GM21367 (cell line): ENCODE data around the gene MORN3.
"Not testable (repeated sequence)": the region's sequence is repeated elsewhere in the genome, so short reads cannot be mapped to it uniquely, and the experiment has no call there.

ENCODE experiments used
- ATAC-seq: cut with Tn5 transposase; IDR thresholded peaks from one replicate; pipeline ENCODE4 v1.9.1; 2021; ENCODE audit not compliant: unreplicated experiment

MORN3 gene

DNA sequence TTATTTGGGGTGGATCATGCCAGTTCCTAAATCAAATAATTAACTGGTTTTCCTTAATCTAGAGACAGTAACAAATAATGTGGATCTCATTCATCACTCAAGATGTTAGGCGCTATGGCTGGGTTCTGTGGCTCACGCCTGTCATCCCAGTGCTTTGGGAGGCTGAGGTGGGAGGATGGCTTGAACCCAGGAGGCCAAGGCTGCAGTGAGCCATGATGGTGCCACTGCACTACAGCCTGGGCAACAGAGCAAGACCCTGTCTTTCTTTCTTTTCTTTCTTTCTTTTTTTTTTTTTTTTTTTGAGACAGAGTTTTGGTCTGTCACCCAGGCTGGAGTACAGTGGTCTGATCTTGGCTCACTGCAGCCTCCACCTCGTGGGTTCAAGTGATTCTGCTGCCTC, 23.3 kb upstream of the MORN3 start:
- not testable (repeated sequence) for ATAC-seq

DNA sequence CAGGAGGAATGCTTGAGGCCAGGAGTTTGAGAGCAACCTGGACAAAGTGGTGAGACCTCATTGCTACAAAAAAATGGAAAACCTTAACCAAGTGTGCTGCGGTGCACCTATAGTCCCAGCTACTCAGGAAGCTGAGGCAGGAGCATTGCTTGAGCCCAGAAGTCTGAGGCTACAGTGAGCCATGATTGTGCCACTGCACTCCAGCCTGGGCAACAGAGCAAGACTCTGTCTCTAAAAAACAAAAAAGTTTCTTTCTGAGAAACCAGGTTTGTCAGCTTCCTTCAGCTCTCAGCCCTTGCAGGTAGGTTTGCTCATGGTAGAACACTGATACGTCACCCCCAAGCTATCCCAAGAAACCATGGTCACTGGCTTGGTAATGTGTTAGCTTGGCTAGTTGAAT, 20.0 kb upstream of the MORN3 start:
- ATAC-seq: no peak

DNA sequence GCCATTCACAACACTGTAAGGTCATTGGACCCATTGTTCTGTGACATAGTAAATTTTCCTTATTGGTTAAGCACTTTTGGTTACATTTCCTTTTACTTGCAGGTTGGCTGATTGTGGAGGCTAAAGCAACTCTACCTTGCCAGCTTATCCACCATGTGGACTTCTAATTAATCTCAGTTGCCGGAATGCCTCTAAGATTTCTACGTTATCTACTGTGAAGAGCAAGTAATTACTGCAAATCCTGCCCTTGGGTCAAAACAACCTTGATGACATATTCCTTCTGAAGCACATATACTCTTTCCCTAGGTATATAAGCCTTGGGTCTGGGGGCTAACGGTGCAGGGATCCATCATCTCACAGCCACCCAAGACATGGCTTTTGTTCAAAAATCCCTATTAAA, 19.5 kb upstream of the MORN3 start:
- no peak for ATAC-seq

DNA sequence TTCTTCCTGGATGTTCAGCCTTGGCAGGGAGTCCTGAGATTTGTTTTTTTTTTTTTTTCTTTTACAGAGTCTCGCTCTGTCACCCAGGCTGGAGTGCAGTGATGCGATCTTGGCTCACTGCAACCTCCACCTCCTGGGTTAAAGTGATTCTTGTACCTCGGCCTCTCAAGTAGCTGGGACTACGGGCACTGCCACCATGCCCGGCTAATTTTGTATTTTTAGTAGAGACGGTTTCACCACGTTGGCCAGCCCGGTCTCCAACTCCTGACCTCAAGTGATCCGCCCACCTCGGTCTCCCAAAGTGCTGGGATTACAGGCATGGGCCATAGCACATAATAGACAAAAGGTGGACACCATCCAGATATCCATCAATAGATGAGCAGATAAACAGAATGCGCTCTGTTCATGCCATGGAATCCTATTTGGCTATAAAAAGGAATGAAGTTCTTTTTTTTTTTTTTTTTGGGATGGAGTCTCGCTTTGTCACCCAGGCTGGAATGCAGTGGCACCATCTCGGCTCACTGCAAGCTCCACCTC, 10.3 kb upstream of the MORN3 start:
- not testable (repeated sequence) for ATAC-seq

DNA sequence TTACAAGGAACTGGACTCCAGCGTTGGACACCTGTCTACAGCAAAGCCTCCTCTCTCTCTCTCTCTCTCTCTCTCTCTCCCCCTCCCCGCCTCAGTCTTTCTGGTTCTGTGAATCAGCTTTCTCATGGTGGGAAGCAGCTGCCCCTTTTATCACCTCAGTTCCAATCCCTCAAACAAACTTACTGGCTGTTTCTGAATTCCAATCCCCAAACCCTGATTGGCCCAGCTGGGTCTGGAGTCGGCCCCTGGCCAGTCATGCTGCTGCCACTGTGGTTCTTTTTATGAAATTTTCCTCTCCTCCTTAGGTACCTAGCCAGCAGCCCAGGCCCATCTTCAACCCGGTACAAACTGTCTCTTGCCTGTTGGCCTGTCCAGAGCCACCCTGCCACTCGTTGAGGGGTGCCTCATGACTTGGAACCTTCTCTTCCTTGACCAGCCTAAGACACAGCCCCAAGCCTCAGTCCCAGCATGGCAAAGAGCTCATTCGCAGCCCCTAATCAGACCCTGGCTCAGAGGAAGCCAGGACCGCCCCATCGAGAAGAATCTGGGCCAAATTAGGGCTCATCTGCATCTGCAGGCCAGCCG, 9.4 kb upstream of the MORN3 start:
- no peak for ATAC-seq

DNA sequence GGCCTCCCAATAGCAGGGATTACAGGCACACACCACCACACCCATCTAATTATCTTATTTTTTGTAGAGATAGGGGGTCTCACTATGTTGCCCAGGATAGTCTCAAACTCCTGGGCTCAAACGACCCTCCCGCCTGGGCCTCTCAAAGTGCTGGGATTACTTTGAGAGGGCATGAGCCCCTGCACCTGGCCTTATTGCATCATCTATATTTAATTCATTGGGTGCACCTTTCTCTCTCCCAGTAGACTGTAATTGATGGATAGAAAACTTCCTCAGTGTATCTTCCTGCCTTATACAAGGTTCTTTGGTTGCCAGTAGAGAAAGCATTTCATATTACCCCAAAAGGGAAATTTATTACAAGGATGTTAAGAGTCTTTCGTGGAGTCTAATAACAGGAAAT, 8.9 kb upstream of the MORN3 start:
- ATAC-seq: no peak

DNA sequence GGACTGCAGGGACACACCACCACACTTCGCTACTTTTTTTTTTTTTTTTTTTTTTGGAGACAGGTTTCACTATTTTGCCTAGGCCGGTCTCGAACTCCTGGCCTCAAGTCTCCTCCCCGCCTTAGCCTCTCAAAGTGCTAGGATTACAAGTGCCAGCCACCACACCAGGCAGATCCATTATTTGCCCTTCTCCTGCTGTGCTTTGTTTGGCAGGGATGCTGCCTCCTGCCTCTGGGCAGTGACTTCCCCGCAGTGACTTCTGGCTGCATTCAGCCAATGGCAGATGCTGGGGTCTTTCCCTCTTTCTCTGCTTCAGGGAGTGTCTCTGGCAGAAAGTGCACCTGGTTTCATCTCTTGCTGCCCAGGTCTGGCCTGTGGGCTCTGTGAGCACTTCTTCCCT, 6.7 kb upstream of the MORN3 start:
- ATAC-seq: no peak

DNA sequence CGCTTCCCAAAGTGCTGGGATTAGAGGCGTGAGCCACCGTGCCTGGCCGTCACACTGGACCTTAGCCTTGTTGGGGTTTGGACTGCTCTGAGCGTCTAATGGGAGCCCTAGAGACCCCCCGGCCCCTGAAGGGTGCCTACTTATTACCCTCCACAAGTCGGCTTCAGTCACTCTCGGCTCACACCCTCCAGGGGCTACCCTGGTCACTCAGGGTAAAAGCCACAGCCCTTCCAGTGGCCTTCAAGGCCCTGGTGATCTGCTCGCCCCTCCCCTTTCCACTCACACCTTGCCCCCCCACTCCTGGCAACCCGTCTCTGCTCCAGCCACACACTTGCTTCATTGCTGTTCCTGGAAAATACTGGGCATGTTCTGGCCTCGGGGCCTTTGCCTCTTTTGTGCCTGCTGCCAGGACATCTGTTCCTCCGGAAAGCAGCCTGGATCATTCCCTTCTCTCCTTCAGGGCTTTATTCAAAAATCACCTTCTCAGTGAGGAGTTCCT, 3.6 kb upstream of the MORN3 start:
- ATAC-seq: no peak

DNA sequence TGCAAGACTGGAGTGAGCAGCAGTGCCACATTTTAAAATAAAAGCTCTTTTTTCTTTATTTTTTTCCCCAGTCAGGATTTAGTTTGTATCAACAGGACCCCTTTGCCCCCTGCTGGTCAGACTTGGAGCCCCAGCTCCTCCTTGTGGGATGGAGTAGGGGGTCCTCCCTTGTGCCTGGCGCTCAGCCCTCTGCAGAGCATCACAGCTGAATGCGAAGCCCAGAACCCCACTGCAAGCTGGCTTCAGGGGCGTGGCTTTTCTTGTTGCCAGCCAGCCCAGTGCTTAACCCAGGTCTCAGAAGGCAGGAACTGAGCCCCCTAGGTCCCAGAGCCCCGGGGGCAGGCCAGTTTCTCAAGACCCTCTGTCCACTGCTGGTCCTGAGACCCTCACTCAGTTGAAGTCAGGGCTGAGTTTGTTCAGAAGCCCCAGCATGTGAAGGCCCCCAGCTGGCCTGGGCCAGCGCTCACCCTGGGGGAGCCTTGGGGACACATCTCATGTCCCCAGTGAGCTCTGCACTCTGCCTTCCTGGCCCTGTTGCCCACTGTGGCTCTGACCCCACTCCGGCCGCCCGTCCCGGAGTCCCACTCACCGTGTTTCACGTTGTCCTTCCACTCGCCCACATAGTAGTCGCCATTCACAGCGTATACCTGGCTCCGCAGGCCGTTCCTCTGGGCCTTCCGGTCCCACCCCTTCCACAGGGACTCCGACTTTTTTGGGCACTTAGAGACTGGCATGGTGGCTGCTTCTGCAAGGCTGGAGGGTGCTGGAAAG, 519 bp downstream of the MORN3 start:
- ATAC-seq: no peak

DNA sequence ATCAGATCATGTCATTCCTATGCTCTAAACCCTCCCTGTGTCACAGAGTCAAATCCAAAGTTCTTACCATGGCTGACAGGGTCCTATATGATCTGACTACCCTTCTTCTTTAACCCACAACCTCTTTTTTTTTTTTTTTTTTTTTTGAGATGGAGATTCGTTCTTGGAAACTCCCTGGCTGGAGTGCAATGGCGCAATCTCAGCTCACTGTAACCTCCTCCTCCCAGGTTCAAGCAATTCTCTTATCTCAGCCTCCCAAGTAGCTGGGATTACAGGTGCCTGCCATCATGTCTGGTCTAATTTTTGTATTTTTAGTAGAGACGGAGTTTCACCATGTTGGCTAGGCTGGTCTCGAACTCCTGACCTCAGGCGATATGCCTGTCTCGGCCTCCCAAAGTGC, 2.6 kb downstream of the MORN3 start:
- ATAC-seq: not testable (repeated sequence)

DNA sequence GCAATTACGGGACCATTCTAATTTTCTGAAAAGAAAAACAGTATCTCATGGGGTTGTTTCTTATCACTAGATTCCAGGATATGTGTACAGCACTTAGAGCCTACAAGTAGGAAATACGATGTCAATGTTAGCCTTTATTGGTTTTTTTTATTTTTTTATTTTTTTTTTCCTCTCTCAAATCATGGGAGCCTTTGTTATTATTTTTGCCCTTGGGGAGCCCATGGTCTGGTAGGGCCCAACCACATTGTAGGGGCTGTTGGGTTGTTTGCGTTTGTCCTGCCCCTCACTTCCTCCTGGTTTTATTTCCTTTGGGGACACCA, 5.9 kb downstream of the MORN3 start:
- no peak for ATAC-seq

DNA sequence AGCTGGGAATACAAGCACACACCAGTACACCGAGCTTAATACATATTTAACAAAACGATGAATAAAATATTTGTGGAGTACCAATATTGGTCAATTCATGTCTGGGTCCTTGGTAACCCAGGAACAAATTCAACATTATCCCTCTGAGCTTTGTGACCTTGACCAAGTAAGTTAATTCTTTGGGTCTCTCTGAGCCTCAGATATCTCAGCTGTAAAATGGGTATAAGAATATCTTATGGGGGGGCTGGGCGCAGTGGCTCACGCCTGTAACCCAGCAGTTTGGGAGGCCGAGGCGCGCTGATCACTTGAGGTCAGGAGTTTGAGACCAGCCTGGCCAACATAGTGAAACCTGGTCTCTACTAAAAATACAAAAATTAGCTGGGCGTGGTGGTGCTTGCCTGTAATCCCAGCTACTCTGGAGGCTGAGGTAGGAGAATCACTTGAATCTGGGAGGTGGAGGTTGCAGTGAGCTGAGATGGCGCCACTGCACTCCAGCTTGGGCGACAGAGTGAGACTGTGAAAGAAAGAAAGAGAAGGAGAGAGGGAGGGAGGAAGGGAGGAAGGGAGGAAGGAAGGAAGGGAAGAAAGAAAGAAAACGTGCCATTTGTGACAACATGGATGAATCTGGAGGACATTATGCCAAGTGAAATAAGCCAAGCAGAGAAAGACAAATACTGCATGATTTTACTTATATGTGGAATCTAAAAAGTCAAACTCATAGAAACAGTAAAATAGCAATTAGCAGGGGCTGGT, 7.9 kb downstream of the MORN3 start:
- not testable (repeated sequence) for ATAC-seq

DNA sequence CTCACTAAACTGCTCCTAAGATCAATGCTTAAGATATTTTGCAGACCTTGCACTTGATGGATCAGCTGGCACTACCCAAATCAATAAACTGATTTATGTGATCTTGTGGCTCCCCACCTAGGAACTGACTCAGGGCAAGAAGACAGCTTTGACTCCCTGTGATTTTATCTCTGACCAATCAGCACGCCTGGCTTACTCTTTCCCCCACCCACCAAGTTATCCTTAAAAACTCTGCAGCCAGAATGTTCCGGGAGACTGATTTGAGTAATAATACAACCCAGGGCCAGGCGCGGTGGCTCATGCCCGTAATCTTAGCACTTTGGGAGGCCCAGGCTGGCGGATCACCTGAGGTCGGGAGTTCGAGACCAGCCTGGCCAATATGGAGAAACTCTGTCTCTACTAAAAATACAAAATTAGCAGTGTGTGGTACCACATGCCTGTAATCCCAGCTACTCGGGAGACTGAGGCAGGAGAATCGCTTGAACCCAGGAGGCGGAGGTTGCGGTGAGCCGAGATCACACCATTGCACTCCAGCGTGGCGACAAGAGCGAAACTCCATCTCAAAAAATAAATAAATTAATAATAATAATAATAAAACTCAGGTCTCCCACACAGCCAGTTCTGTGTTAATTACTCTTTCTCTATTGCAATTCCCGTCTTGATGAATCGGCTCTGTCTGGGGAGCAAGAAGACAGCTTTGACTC, 12.0 kb downstream of the MORN3 start:
- no peak for ATAC-seq

DNA sequence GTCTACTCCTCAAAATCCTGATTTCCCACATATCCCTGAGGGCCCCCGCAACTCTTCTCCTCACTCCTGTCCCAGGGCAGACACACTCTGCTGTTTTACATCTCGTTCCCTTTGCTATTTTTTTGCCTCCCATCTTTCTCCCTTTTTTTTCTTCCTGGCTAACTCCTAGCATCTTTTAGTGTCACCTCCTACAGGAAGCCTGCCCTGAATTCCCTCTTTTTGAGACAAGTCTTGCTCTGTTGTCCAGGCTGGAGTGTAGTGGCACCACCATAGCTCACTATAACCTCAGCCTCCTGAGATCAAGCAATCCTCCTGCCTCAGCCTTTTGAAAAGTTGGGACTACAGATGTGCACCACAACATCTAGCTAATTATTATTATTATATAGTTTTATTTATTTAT, 13.3 kb downstream of the MORN3 start:
- no peak for ATAC-seq

DNA sequence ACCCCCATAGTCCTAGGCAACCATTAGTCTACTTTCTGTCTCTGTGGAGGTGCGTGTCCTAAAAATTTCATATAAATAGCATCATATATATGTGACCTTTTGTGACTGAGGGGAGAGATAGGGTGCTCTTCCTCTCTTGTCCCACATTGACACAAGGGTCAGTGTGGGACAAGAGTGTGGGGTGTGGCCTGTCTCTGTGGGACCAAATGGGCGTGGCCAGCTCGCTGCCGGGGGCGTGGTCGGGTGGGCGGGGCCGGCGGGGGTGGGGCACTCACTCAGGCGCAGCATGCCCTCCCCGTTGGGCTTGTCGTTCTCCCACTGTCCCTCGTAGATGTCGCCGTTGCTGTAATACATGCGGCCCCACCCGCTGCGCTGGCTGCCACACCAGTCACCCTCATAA, 15.5 kb downstream of the MORN3 start:
- no peak for ATAC-seq

DNA sequence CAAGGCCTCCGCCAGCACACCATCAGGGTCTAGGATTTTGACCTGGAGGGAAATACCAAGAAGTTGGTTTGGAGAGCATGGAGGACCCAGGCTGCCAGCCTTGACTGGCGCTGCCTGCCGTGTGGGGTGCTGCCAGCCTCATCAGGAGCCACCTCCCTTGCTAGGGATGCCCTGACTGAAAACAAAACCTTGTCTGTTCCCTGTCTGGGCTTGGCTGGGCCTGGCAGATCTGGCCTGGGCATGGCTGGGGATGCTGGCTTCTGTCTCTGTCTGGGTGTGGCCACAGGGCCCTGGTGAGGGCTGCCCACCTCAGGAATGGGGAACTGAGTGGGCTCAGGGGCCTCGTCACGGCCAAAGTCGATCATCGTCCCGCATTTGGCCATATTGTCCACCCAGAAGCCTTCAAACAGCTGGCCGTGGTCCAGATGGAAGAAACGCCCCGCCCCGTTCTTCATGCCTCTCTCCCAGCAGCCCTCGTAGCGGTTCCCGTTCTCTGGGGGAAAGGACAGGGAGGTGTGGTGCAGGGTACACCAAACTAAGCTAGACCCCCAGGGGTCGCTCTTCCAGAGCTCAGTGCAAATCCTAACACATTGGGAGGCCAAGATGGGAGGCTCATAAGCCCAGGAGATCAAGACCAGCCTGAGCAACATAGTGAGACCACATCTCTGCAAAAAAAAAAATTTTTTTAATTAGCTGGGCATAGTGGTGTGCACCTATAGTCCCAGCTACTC, 16.5 kb downstream of the MORN3 start:
- ATAC-seq: no peak

DNA sequence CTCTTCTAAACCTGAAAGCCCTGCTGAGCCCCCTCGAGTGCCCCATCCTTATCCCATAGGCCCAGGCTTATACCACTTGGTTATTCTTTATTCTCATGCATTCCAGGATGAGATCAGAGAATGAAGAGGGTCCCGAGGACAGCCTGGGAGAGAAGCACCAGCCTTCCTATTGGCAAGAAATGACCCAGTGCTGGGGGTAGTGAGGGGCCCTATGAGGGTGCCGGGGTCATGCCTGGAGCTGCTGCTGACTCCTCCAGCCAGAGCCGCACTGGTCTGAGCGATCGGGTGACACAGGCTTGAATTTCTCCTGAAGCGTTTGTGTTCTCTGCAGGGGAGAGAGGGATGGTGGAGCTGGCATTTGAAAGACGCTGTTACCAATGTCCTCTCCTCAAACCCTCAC, 18.1 kb downstream of the MORN3 start:
- no peak for ATAC-seq

DNA sequence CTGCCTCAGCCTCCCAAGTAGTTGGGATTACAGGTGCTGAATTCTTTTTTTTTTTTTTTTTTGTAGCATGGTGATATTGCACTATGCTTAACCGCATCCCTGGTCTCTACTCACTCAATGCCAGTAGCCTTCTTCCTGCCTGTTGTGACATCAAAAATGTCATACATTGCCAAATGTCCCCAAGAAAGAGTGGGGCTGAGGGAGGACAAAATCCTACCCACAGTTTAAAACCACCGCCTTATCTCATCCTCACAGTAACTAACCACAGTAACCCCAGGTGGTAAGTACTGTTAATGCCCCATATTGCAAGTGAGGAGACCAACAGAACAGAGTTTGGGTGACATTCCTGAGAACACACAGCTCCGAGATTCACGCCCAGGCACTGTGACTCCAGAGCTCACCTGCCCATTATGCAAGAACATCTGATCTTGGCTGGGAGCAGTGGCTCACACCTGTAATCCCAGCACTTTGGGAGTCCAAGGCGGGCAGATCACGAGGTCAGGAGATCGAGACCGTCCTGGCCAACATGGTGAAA, 19.6 kb downstream of the MORN3 start:
- no peak for ATAC-seq

DNA sequence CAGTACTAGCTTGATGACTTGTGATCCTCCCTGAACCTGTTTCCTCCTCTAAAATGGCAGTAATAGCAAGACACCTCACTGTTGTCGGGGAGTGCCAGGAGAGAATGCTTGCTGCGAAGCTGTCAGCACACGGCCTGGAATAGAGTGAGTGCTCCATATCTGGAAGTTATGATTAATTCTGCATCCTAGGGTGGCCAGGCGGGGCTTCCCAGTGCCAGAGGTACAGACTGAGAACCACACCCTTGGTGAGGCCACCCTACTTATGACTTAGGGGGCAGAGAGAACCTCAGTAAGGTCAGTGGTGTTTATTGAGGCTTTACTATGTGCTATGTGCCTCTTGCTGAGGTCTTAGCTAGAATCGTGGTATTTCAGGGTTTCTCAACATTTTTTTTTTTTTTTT, 20.1 kb downstream of the MORN3 start:
- no peak for ATAC-seq

DNA sequence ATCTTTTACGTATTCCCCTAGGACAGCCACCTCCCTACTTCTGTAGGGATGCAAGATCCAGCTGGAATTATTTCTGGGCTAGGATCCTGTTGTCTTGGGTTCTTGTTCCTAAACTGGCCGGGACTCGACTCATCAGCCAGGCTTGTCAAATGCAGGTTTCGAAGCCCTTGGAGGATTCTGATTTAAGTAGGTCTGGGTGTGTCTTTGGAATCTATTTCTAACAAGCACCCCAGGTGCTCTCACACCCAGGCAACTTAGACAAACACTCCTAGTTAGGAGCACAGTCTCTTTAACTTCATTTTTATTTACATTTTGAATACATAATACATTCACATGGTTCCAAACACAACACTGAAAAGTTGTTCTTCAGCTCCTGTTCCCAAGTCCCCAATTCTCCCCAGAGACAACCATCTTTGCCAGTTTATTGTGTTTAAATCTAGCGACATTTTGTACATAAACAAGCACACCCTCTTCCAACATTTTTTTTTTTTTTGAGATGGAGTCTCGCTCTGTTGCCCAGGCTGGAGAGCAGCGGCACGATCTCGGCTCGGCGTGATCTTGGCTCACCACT, 20.9 kb downstream of the MORN3 start:
- no peak for ATAC-seq
